Mesenchymal stem cell (in vitro differentiated cells and primary cell): ENCODE results near the gene DPPA3.

Experiments used
- DNase-seq: peaks from one replicate; pipeline ENCODE4 v3.0.0-alpha.2; 2013
- H2AFZ ChIP-seq: one replicate; pipeline ENCODE4 v1.6.1; 2013; ENCODE audit warnings: low read depth, mild to moderate bottlenecking, control low read depth, inconsistent platforms, low read length, moderate library complexity
- H2AK5ac ChIP-seq: 2 replicates; pipeline ENCODE4 v1.6.1; 2013; ENCODE audit warnings: low read length, moderate library complexity, mild to moderate bottlenecking, inconsistent platforms; ENCODE audit not compliant: severe bottlenecking
- H2BK120ac ChIP-seq: one replicate; pipeline ENCODE4 v1.6.1; 2013; ENCODE audit warnings: low read depth, mild to moderate bottlenecking, inconsistent platforms, low read length, moderate library complexity
- H2BK12ac ChIP-seq, 2 experiments: one replicate each; pipeline ENCODE4 v1.6.1; 2013; ENCODE audit warnings: inconsistent platforms in 2 of 2, low read length in 2 of 2, mild to moderate bottlenecking in 2 of 2, moderate library complexity in 2 of 2, control low read depth in 1 of 2
- H2BK15ac ChIP-seq: one replicate; pipeline ENCODE4 v1.6.1; 2013; ENCODE audit warnings: mild to moderate bottlenecking, low read depth, inconsistent platforms; ENCODE audit not compliant: poor library complexity, severe bottlenecking
- H2BK5ac ChIP-seq: 2 replicates; pipeline ENCODE4 v1.6.1; 2013; ENCODE audit warnings: low read depth, mild to moderate bottlenecking, low read length, control low read depth, inconsistent platforms; ENCODE audit not compliant: poor library complexity, severe bottlenecking
- H3K14ac ChIP-seq, 2 experiments: one replicate each; pipeline ENCODE4 v1.6.1; 2013; ENCODE audit warnings: inconsistent platforms in 2 of 2, low read length in 2 of 2, control low read depth in 1 of 2, mild to moderate bottlenecking in 1 of 2, moderate library complexity in 1 of 2
- H3K18ac ChIP-seq, 2 experiments: one replicate each; pipeline ENCODE4 v1.6.1; 2013; ENCODE audit warnings: inconsistent platforms in 2 of 2, low read length in 2 of 2, control low read depth in 1 of 2, low read depth in 1 of 2, mild to moderate bottlenecking in 1 of 2
- H3K23ac ChIP-seq, 2 experiments: one replicate each; pipeline ENCODE4 v1.6.1; 2013; ENCODE audit warnings: inconsistent platforms in 2 of 2, low read length in 2 of 2, mild to moderate bottlenecking in 2 of 2, moderate library complexity in 2 of 2, control low read depth in 1 of 2
- H3K27ac ChIP-seq: 2 replicates; pipeline ENCODE4 v1.5.1; 2013; ENCODE audit warnings: mild to moderate bottlenecking, moderate library complexity, low read length, control low read depth, inconsistent platforms; ENCODE audit not compliant: poor library complexity, severe bottlenecking
- H3K27me3 ChIP-seq, 2 experiments: 2 replicates each; pipeline versions ENCODE4 v1.6.1 to v1.7.0; 2013; ENCODE audit warnings: low read length in 2 of 2, mild to moderate bottlenecking in 2 of 2, moderate library complexity in 2 of 2, control low read depth in 1 of 2, inconsistent platforms in 1 of 2; ENCODE audit not compliant: control insufficient read depth in 1 of 2, insufficient read depth in 1 of 2
- H3K36me3 ChIP-seq, 2 experiments: 2 replicates each; pipeline versions ENCODE4 v1.6.1 to v1.7.0; 2013; ENCODE audit warnings: low read length in 2 of 2, control low read depth in 1 of 2, inconsistent platforms in 1 of 2, low read depth in 1 of 2, mild to moderate bottlenecking in 1 of 2; ENCODE audit not compliant: insufficient read depth in 2 of 2, control insufficient read depth in 1 of 2
- H3K4ac ChIP-seq, 2 experiments: one replicate each; pipeline ENCODE4 v1.6.1; 2013; ENCODE audit warnings: inconsistent platforms in 2 of 2, low read length in 2 of 2, mild to moderate bottlenecking in 2 of 2, moderate library complexity in 2 of 2, control low read depth in 1 of 2, low read depth in 1 of 2
- H3K4me1 ChIP-seq: 2 replicates; pipeline ENCODE4 v1.6.1; 2013; ENCODE audit warnings: low read depth, low read length, control low read depth; ENCODE audit not compliant: control insufficient read depth, insufficient read depth
- H3K4me2 ChIP-seq: 2 replicates; pipeline ENCODE4 v1.6.1; 2013; ENCODE audit warnings: low read length, mild to moderate bottlenecking, inconsistent platforms; ENCODE audit not compliant: poor library complexity, severe bottlenecking
- H3K4me3 ChIP-seq, 2 experiments: 2 replicates each; pipeline versions ENCODE4 v1.5.1 to v1.7.0; 2013; ENCODE audit warnings: low read length in 2 of 2, mild to moderate bottlenecking in 2 of 2, control low read depth in 1 of 2, low read depth in 1 of 2; ENCODE audit not compliant: insufficient read depth in 1 of 2
- H3K79me1 ChIP-seq: replicated peaks from 2 replicates; pipeline ENCODE4 v1.6.1; 2013; ENCODE audit warnings: mild to moderate bottlenecking, control low read depth, low read length, inconsistent platforms; ENCODE audit not compliant: poor library complexity, severe bottlenecking
- H3K9ac ChIP-seq: 2 replicates; pipeline ENCODE4 v1.7.0; 2013; ENCODE audit warnings: mild to moderate bottlenecking, low read length, moderate library complexity
- H3K9me3 ChIP-seq: 2 replicates; pipeline ENCODE4 v1.7.0; 2013; ENCODE audit warnings: mild to moderate bottlenecking, low read length; ENCODE audit not compliant: control insufficient read depth
- H4K8ac ChIP-seq: one replicate; pipeline ENCODE4 v1.6.1; 2013; ENCODE audit warnings: inconsistent platforms, mild to moderate bottlenecking, low read length, moderate library complexity
- H4K91ac ChIP-seq: one replicate; pipeline ENCODE4 v1.6.1; 2013; ENCODE audit warnings: mild to moderate bottlenecking, low read length, inconsistent platforms
- WGBS: methylation state at CpG from one replicate; pipeline ENCODE4 v1.1.7; 2013; ENCODE audit warnings: mixed read lengths; 5-methylcytosine and 5-hydroxymethylcytosine counted together

DPPA3 gene

GRCh38 chr12:7747246-7747645 lies 36.0 kb downstream of the DPPA3 start, which contains the start of gene CLEC4C:
Gene CLEC4C (minus strand): TSS chr12:7747375. CDS start chr12:7747348, 27 bp downstream.
- H2AK5ac ChIP-seq: no peak within 1 kb of the TSS
- H3K23ac ChIP-seq: no peak within 1 kb of the TSS
- no peak within 1 kb of the TSS for H2BK120ac ChIP-seq
- H3K9me3 ChIP-seq: no peaks in the 10 kb centered on the region
- H3K27me3 ChIP-seq: no peaks in the 10 kb centered on the region
- no peak within 1 kb of the TSS for H4K8ac ChIP-seq
- no peak for DNase-seq
- no peak within 1 kb of the TSS for H2BK5ac ChIP-seq
- WGBS: 83% methylated on average over 3 of the region's 5 CpGs
- H3K27ac ChIP-seq: no peak within 1 kb of the TSS
- H2AFZ ChIP-seq: no peak within 1 kb of the TSS
- H3K4me1 ChIP-seq: peaks cover 1% of the 10 kb centered on the region
- H2BK12ac ChIP-seq: no peak within 1 kb of the TSS
- H3K4me3 ChIP-seq: no peak within 1 kb of the TSS
- no peaks in the 10 kb centered on the region for H3K36me3 ChIP-seq
- H3K79me1 ChIP-seq: no peaks in the 10 kb centered on the region
- no peak within 1 kb of the TSS for H3K18ac ChIP-seq
- no peak within 1 kb of the TSS for H3K4ac ChIP-seq
- H3K4me2 ChIP-seq: no peak within 1 kb of the TSS
- no peak within 1 kb of the TSS for H3K9ac ChIP-seq
- no peak within 1 kb of the TSS for H3K14ac ChIP-seq
- H2BK15ac ChIP-seq: no peak within 1 kb of the TSS
- H4K91ac ChIP-seq: no peak within 1 kb of the TSS

GRCh38 chr12:7748852-7749251 lies 37.6 kb downstream of the DPPA3 start:
- Histone ChIP-seq H3K9me3 (no peaks in the 10 kb centered on the region), H3K18ac (no peak overlapping the region), H4K8ac (no peak overlapping the region), H3K4ac (no peak overlapping the region), H2BK15ac (no peak overlapping the region), H3K4me2 (no peak overlapping the region), H3K79me1 (no peaks in the 10 kb centered on the region), H4K91ac (no peak overlapping the region), H3K14ac (peak overlapping the region in 1 of 2 experiments; percentile 83), H3K9ac (no peak overlapping the region), H2BK5ac (no peak overlapping the region), H3K4me3 (no peak overlapping the region), H3K36me3 (no peaks in the 10 kb centered on the region), H2AFZ (no peak overlapping the region), H3K27me3 (no peaks in the 10 kb centered on the region), H3K23ac (no peak overlapping the region), H3K27ac (no peak overlapping the region), H3K4me1 (peaks cover 1% of the 10 kb centered on the region), H2BK12ac (no peak overlapping the region), H2BK120ac (no peak overlapping the region), H2AK5ac (no peak overlapping the region)
- WGBS: 80% methylated on average over 4 of the region's 4 CpGs
- no peak for DNase-seq

- Histone ChIP-seq H2BK5ac (no peak overlapping the region), H3K4me2 (no peak overlapping the region), H2BK12ac (no peak overlapping the region), H2BK15ac (no peak overlapping the region), H4K8ac (no peak overlapping the region), H3K4ac (no peak overlapping the region), H3K14ac (no peak overlapping the region), H4K91ac (no peak overlapping the region), H2BK120ac (no peak overlapping the region), H2AFZ (no peak overlapping the region), H3K27ac (no peak overlapping the region), H3K9me3 (no peaks in the 10 kb centered on the region), H3K9ac (no peak overlapping the region), H3K36me3 (no peaks in the 10 kb centered on the region), H3K23ac (no peak overlapping the region), H3K79me1 (no peaks in the 10 kb centered on the region), H3K27me3 (no peaks in the 10 kb centered on the region), H3K18ac (no peak overlapping the region), H3K4me3 (no peak overlapping the region), H3K4me1 (peaks cover 1% of the 10 kb centered on the region), H2AK5ac (no peak overlapping the region)
- WGBS: 90% methylated on average over 8 of the region's 8 CpGs
- DNase-seq: no peak
Observed at GRCh38 chr12:7749442-7749841, 38.2 kb downstream of the DPPA3 start.

- WGBS: 77% methylated on average over 6 of the region's 6 CpGs
- DNase-seq: no peak
- Histone ChIP-seq H2BK5ac (no peak overlapping the region), H2BK15ac (no peak overlapping the region), H3K27me3 (no peaks in the 10 kb centered on the region), H4K8ac (no peak overlapping the region), H3K23ac (no peak overlapping the region), H3K9me3 (no peaks in the 10 kb centered on the region), H3K36me3 (no peaks in the 10 kb centered on the region), H3K4ac (no peak overlapping the region), H3K4me1 (peaks cover 1% of the 10 kb centered on the region), H3K4me2 (no peak overlapping the region), H3K27ac (no peak overlapping the region), H2AK5ac (no peak overlapping the region), H3K14ac (no peak overlapping the region), H3K18ac (no peak overlapping the region), H2BK12ac (no peak overlapping the region), H3K79me1 (no peaks in the 10 kb centered on the region), H2AFZ (no peak overlapping the region), H3K9ac (no peak overlapping the region), H3K4me3 (no peak overlapping the region), H2BK120ac (no peak overlapping the region), H4K91ac (no peak overlapping the region)
Observed at GRCh38 chr12:7750350-7750749, 39.1 kb downstream of the DPPA3 start.
